ENCODE results near the gene MAP3K4.

MAP3K4 gene

DNA sequence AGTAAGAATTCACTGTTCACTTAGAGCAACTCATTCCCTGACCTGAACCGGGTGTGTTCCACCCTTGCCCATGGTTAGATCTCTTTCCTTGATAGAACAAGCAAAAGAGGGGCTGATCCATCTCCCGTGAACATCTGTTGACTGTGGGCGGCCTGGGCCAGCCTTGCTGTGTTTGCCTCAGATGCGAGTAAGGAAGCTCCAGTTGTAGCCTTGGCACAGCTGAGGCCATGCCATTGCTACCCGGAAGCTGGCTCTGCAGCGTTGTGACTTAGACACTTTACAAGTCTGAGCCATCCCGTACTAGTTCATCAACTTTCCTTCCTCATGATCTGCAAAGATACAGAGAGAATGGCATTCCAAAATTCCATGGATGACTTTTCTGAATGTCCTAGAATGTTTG lies 139.0 kb downstream of the MAP3K4 start:
- no peak for FAIRE-seq

DNA sequence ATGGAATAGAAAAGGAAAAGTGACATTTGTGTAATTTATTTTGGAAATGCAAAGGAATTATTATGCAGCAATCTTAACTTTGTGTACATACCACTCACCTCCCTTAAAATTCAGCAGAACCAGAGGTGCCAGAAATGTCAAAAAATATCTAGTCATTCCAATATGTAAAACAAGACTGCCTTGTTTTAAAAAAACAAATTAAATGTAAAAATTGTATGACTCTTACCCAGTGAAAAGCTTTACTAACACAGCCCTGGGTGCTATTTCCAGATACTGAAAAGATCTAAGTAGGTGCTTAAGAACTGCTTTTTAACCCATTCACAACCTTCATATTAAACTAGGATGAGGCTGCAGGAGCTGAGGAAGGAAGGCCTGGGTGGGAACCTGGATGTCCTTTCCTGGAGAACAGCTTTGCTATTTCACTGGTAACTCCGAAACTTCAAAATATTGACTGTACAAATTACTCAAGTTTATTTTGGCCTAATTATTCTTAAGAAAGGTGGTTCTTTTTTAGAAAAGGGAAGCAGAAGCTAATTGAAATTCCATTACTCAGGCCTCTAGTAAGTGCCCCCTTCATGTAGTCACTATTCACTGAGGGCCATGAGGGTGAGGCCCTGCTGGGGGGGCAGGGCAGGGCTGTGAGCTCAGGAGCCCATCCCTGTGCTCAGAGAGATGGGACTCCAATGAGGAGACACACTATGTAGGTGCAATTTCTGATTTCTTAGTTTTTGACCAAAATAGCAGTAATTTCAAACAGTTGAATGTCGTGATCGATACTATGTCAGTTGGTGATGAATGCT lies 139.6 kb downstream of the MAP3K4 start:
- no peak for FAIRE-seq

DNA sequence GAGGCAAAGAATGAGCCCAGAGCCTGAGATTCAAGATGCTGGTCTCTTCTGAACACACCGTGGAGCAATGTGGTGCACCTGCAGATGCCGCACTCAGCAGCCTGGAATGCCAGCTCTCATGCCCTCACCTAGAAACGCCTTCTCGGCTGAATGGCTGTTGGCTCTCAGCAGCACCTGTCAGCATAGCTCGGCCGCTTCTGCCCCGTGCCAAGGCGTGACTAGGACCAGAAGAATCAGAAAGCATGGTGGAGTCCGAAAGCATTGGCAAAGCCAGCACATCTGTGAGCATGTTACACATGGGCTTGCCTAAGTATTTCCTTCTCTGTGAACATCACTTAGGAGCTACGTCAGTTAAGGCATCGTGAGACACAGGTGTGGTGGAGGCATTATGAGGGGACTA lies 140.8 kb downstream of the MAP3K4 start:
- no peak for FAIRE-seq

DNA sequence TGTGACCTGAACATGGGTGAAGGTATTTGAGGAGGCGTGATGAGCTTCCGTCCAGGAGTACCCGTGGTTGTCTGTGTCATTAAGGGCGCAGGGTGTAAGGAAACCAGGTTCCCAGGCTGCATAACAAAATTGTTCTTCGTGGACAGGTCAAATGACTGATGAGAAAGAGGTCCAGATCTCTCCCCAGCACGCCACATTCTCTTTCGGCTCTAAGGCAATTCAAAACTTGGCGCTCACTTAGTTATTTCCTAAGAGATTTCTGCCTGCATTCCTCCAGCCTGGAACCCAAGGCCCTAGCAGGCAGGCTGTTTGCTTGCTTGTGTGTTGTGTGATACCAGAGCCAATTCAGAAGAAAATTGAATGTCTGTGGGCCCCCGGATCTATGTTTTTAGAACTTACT lies 142.4 kb downstream of the MAP3K4 start:
- FAIRE-seq: no peak

DNA sequence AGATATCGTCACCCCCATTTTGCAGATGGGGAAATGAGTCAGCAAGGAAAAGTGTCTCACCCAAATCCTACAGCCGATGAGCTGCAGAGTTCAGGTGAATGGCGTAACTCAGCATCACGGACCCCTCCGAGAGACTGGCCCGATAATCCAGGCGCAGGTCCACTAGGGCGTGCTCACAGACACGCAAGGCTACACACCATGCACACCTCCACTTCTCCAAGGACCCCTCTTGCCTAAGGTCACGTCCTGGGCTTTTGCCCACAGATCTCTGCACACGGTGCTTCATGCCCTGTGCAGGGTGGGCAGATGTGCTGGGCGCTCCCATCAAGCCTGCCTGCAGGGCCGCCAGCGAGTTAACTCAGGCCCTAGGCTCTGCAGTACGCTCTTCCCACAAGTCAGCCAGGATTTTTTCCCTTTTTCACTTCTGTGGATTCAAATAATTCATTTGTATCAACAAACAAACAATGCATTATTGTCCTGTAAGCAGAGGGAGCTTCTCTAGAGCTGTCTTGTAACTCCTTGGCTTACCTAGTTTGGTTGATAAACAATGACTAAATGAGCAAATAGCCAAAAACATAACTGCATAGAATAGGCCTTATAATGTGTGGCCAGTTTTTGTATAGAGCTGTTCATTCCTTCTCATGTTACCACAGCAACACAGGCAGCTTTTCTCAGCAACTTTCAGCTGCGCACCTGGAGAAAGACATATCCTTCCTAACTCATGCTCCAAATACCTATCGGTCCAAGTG lies 143.2 kb downstream of the MAP3K4 start:
- no peak for FAIRE-seq

DNA sequence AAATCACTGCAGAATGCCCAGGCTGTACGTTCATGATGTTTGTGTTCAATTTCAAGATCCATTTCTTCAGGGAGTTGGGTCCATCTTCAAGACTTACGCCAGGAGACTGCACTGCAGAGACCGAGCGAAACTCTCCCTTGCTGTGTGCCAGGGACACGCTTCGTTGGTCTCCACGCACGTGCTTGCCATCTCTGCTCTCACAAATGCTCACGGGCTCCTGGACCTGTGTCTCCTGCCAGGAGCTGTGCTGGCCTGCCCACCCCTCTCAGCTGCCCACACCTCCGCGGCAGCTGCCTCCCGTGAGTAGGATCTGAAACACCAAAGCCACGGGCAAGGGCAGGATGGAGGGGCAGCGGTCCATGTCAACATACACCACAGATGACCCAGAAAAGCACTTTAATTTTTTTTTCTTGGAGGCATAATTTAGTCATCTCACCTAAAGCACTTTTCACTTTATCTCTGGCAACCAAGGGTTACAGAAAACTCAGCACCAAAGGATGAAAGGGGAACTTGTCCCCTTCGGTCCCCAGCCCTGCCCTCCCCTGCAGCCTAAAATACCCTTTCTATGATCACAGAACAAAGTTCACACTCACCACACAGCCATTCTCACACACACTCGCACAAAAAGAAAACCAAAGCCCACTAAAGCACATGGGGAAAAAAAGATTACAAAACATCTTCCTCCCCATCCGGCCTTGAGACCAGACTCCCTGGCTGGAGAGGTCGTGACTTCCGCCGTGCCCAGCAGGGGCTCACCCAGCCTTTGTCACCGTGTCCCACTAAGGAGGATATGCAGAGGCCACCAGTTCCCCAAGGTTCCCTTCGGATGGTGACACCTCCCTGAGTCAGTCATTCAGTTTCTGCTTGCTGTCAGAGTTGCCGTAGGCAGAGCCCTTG lies 144.4 kb downstream of the MAP3K4 start:
- FAIRE-seq: no peak

DNA sequence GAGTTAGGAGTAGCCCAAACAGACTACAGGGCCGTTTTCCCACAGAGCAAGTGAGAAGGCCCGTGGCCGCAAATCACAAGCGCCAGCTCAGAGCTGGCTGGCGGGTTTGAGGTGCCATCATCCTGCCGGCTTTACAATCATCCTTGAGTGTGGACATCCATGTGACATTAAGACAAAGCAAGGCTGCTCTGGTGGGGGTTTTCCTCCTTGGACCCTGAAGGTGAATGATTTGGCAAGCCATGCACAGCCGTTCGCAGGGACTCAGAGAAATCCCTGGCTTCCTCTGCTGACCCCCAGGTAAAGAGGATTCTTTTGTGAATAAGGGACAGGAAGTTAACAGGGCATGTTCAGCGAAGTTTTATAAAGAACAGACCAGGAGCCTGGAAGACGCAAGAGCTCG lies 145.1 kb downstream of the MAP3K4 start:
- FAIRE-seq: no peak

DNA sequence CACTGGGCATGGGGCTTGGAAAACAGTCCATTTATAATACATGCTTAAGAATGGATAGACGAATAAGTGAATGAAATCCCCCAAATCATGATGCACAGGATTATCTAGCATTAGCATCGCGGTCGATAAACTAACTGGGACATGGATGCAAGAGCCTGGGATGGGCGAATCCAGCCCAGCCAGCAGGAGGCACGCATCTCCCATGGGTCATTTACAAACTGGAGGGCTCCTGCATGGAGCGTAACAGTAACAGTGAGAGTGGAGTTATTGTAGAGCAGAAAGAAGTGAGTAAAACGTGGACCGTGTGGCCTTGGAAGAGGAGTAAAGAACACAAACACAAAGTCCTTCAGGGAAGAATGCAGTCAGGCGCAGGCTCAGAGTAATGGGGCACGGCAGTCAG lies 145.8 kb downstream of the MAP3K4 start:
- FAIRE-seq: no peak

DNA sequence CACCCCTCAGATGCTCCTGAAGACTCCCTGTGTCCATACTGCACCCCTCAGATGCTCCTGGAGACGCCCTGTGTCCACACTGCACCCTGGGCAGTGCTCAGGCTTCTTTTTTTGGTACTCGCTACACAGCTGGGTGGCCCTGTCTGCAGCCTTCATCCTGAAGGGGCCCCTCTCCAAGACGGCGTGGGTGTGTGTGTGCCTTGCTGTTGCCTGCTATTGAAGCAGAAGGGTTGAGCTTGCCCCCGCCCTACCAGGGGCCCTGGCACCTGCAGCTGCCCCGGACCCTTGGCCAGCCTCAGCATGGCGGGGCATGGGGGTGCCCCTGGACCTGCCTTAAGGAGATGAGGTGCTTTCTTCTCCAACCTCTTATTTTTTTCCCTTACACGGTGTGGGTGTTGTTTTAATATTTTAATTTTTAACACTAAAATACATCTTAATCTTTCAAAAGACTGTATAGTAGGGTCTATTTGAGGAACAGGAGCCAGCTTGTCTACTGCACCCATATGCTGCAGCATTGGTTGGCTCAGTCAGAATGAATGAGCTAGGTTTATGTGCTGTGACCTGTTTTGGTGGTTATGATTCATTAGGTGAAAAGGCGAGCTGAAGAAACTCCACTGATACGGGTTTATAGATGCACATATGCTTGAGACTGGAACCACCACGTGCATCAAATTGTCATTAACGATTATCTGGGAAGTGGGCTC lies 146.4 kb downstream of the MAP3K4 start:
- FAIRE-seq: no peak

DNA sequence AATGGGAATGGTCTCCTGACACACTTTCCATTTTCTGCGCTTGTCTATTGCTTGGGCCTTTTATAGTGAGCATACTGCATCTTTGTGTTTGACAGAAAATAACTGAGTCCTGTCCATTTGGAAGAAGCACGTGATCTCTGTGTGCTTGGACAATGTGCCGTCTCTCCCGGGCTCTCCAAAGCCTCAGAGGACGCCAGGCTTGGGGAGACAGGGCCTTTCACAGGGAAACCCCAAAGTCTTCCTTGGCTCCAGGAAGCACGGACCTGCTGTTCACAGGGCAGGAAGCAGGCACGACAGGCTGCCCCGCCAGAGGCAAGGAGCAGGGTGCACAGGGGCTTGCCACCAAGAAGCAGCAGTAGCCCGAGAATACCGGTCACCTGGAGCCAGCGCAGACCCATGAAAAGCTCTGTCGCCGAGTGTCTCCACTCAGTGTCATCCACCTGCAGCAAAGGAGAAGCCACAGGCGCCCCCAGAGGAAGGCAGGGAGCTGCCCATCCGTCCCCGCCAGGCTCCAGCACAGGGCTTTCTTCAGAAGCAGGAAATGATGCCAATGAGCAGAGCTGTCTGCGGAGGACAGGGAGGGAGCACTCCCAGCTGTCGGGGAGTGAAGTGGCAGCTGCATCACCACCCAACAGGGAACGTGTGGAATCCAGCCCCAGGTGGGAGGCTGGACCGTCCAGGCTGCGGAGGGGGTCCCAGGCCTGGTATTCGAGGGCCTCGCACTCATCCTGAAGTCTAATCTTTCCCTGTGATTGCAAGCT lies 147.2 kb downstream of the MAP3K4 start:
- no peak for FAIRE-seq

DNA sequence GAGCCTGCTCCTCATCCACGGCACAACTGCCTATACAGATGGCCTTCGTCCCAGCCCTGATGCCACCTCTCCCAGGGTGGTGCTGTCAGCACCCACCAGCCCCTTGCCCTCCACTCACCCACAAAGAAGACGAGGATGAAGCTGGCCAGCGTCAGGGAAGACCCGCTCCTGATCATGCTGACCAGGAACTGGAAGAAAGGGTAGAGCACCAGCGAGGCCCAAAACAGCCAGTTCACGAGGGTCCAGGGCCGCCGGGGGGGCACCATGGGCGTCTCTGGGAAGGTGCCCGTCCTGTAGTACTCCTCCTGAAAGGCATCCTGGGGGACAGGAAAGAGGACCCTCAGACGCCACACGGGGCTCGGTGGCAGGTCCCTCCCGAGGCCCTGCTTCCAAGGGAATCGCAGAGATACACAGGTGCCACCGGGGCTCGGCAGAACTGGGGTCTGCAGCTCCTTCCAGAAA lies 147.8 kb downstream of the MAP3K4 start:
- FAIRE-seq: no peak

DNA sequence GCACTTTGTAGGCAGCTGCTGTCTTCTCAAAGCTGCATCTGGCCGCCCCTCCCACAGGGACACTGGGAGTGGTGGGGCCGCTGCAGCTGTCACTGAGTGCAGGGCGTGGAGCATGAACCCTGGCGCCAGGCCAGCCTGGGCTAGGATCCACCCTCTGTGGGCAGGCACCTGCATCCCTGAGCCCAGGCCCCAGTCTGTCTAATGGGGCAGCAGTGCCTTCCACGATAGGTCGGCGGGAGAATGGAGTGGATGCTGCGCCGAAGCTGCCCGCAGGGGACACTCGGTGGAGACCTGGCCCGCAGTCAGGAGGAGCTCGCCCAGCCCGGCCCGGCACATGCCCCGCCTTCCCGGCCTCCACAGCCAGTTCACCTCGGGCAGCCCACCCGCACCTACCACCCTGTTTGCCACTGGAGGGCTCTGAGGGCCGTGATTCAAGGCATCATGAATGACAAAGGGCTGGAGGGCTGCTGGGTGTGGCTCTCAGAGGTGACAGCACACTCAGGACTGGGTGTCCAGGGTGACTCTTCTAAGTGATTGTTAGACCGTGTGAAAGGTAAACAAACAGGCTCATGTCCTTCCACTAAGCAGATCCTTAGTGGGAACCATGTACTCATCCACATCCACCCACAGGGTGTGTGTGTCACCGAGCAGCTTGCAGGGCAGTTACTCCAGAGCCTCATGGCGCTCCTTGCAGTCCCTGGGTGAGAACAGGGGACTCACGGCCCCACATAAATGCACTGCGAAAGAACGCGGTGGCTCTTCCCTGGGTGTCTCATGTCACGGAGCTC lies 148.4 kb downstream of the MAP3K4 start:
- FAIRE-seq: no peak

DNA sequence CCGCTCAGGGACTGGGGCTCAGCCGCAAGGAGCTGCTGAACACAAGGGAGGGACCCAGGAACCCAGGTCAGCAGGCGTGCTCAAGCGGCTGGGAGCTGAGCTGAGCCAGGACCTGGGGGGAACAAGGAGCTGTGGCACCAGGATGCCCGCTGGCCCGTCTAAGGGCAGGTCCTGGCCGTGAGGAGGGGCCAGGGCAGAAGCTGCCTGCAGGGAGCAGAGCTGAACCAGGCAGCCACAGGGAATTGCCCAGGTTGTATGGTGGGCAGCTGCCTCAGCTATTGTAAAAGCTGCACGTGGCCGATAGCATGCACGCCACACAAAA lies 148.9 kb downstream of the MAP3K4 start:
- FAIRE-seq: no peak

DNA sequence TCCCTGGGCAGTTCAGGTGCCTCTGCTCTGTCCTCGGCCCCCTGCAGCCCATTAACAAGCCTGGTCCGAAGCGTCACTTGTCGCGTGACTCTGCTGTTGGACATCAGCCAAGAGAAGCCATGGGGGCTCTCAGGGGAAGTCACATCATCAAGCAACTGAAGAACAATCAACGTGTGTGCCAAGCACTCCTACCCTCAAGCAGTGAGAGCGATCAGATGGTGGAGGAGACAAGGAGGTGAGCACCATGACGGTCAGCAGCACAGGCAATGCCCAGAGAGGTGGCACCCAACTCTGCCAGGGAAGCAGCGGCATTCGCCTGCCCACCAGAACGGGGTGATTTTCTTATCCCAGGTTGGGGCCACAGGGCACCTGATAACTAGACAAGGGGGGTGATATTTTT lies 149.6 kb downstream of the MAP3K4 start:
- no peak for FAIRE-seq

DNA sequence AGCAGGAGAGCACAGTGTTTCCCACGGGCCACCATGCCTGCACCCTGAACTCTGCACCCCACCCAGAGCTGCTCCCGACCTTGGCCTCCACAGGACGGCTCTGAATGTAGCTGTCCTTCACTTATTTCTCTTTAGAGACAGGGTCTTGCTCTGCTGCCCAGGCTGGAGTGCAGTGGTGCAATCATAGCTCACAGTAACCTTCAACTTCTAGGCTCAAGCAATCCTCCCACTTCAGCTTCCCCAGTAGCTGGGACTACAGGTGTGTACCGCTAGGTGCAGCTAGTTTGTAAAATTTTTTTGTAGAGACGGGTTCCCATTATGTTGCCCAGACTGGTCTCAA lies 151.4 kb downstream of the MAP3K4 start:
- no peak for FAIRE-seq

DNA sequence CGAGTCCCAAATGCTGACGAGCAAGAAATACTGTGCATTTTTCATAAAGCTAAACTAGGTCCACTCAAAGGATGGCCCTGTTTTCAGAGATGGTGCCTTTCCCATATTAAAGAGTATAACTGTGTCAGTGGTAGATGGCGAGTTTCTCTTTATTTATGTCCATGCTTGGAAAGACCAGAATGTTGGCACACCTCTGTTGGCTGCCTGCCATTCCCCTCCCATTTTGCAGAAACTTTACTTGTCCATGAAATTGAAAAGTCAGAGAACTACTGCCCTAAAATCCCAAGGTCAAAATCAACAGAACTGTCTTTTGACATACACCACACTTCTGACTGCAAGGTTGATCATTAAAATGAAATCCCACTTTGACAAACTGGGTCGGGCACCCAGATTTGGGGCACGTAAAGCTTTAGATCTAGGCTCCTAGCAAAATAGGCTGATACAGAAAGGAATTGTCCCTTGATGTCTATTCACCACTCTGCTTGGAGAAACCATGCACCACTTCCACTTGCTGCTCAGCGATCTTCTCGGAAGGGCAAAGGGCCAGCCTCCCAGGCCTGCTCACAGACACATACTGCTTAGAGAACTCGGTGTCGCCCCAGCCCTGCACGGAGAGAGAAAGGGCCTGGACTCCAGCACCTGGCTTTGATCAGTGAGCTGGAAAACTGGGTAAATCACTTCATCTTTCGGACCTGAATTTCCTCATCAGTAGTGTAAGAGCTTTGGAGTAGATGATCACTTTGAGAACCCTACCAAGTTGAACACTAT lies 152.3 kb downstream of the MAP3K4 start:
- FAIRE-seq: no peak

DNA sequence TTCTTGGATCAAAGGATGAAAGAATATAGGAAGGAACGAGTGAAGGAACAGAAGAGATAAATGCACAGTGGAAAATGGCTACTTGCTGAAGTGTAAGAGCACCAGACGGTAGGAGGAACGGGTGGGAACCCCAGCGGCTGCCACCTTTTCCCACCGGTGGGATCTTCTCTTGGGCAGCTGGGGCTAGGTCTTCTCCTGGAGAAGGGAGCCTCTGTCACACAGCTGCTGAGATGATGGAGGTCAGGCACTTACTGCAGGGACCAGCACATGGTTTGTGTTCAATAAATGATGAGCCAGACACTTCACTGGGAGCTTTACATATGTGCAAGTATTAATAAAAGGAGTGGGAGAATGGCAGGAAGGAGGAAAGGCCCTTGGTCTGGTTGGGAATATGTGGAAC lies 158.6 kb downstream of the MAP3K4 start:
- no peak for FAIRE-seq

DNA sequence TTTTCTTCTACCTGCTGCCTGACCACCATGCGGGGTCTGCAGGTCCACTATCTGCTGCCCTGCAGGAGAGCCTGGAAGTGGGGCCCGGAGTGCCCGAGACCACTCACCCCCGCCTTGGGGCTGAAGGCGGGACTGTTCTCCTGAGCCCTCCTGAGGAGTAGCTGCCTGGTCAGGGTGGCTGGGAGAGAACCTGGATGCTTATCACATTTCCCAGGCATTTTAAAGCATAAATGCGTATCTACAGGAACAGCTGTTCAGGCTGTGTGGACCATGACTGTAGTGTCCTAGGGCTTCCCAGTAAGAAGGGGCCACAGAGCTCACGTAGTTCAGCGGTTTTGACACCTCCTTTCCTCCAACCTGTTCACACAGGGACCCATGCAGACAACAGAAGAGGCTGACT lies 159.0 kb downstream of the MAP3K4 start:
- no peak for FAIRE-seq

DNA sequence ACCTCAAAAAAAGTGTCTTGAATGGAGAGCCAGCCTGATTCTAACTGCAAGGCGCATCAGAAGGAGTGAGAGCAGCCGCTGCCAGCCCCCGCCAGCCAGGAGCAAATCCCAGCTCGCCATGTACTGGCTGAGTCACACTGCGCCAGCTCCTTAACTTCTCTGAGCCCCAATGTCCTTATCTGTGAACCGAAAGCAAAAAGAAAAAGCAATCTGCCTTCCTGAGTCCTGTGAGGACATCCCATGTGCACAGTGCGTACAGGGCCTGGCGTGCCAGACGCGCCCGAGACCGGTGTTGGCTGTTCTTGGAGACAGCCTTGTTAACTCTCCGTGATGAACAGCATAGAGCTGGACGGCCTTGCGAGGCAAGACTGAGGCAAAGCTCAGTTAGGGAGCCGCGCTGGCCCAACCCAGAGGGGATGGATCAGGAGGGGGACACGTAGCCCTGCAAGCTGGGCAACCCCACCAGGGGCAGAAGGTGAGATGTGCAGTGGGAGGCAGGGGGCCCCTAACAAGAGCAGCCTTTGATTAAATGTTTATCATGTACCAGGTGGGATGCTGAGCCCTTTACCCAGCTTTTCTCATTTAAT lies 159.6 kb downstream of the MAP3K4 start:
- FAIRE-seq: no peak

All from TTC549 (cell line).